ENCODE data around the gene CSTPP1.
"Not testable (repeated sequence)": the region's sequence is repeated elsewhere in the genome, so short reads cannot be mapped to it uniquely, and the experiment has no call there.

Gene CSTPP1

DNA sequence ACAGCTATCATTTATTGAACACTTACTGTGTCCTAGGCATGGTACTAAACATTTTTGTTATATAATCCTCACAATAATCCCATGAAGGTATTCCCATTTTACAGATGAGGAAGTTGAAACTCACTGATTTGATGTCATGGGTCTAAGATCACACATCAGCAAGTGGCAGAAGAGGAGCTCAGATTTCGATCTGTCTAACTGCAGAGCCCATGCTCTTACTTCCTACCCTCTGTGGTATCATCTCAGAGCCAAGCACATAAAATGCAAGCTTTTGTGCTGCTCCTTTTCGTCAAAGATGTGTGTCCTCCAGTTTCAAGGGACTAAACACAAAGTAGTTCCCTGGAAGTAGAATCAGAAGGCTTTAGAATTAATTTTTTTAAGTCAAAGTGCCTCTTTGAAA lies 169.0 kb downstream of the CSTPP1 start:
- FAIRE-seq = no peak

DNA sequence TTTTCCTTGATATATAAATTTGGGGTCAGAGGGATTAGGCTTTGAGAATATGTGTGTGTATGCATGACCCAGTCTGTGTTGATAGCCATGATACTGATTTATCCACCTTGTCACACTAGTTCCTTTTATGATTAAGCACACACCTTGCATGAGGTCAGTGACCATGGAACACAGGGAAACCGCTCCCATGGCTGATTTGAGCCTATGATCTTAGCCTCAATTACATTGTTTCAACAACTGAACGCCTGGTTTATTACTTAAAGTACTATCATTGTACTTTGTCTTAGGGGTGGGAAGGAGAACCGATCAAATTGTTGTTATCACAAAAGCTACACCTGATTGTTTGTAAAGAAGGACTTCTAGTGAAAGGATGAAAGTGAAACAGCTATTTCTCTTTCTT lies 169.4 kb downstream of the CSTPP1 start:
- FAIRE-seq = no peak

GRCh38 chr11:47106798-47107411 lies 170.3 kb downstream of the CSTPP1 start:
- FAIRE-seq = no peak

DNA sequence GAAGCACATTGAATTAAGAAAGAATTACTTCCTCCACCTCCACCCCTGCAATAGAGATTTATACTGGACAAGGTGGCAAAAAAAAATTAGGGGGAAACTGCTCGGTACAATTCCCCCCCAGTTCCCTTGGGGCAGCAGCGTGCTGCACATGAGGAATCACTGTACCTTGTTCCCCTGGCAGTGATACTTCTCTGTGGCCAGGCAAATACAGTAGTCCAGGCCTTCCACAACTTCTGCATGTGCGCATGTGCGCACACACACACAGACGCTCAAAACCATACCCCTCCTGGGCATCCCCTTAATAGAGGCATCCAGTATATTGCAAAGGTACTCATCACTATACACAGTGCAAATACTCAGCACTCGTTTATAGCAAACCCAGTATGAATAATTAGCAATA lies 171.2 kb downstream of the CSTPP1 start:
- FAIRE-seq = no peak

DNA sequence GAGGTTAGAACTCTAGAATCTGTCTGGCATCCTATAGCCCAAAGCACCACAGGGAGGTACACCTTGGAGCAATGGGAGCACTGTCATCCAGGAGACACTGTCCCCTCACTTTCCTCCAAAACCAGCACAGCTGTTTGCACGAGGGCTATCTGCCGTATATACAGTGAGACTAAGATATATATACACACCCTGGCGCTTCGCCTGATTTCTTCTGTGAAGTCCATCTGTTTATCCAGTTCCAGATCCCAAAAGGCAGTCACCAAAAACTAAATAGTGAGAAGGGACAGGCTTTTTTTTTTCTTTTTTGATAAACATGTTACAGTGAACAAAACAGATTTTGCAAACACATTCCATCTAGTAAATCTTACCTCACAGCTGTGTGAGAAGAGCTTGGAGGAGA lies 171.7 kb downstream of the CSTPP1 start:
- no peak for FAIRE-seq

- no peak for FAIRE-seq
Observed at GRCh38 chr11:47109051-47109726, 172.6 kb downstream of the CSTPP1 start.

DNA sequence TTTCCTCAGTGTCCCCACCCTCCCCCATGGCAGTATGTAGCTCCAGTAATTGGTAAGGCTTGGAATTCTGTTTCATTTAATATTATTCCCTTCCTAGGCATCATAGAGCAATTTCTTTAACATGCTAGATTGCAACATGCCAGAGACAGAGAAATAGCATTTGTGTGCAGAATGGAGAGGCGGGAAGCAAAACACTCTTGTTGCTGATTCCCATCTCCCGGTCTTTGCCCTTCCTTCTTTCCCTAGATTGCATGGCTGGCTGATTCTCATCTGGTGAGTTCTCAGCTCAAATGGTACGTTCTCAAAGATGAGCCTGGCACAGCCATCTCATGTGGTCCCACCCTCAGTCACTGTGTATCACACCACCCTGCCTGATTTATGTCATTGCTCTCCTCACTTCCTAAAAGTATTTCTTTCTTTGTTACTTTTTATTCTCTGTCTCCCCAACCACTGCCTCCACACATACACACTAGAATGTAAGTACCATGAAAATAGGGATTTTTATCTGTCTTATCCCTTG lies 173.2 kb downstream of the CSTPP1 start:
- no peak for FAIRE-seq

DNA sequence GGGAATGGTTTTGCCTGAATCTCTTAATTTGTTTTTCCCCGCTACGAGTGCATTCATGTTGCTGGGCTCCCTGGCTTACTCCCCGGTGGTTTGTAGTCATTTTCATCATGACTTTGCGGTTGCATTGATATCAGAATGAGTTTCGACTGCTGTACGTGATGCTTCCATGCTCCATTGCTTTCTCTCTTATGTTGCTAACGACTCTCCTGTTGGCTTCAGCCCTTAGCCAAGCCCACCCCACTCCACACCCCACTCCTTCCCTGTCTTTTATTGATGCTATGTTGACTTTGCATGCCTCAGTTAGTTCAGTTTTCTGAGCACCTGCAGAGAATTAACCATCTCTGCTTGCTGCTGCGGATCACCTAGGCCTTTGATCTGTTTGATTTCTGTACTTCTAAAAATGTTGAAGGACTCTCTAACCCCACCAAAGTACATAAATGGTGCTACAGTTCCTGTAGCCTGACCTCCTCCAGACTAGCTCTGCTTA lies 174.8 kb downstream of the CSTPP1 start:
- FAIRE-seq = no peak

DNA sequence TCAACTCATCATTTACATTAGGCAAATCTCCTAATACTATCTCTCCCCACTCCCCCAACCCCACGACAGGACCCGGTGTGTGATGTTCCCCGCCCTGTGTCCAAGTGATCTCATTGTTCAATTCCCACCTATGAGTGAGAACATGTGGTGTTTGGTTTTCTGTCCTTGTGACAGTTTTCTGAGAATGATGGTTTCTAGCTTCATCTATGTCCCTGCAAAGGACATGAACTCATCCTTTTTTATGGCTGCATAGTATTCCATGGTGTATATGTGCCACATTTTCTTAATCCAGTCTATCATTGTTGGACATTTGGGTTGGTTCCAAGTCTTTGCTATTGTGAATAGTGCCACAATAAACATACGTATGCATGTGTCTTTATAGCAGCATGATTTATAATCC lies 176.4 kb downstream of the CSTPP1 start:
- FAIRE-seq = not testable (repeated sequence)

GRCh38 chr11:47118958-47119688 lies 182.6 kb downstream of the CSTPP1 start:
- FAIRE-seq = not testable (repeated sequence)

- no peak for FAIRE-seq
Observed at GRCh38 chr11:47121056-47121455, 184.5 kb downstream of the CSTPP1 start.

- no peak for FAIRE-seq
Observed at GRCh38 chr11:47121731-47122130, 185.2 kb downstream of the CSTPP1 start.

GRCh38 chr11:47123094-47123493 lies 186.5 kb downstream of the CSTPP1 start:
- no peak for FAIRE-seq

DNA sequence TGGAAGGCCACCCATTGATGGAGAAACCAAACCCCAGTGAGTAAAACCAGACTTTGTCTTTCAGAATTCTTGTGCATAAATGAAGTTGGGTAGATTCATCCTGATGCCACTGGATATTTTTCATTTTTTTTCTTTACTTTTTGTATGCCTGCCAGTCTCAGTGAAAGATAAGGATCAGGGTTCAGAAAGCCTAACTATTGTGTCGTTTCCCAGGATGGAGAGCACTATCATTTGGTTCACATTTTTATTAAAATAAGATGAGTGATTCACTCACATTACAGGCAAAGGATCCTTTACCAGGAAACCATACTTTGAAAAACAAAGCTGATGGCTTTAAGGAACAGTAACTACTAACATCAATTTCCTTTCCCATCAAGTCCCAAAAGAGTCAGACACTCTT lies 188.1 kb downstream of the CSTPP1 start:
- no peak for FAIRE-seq

DNA sequence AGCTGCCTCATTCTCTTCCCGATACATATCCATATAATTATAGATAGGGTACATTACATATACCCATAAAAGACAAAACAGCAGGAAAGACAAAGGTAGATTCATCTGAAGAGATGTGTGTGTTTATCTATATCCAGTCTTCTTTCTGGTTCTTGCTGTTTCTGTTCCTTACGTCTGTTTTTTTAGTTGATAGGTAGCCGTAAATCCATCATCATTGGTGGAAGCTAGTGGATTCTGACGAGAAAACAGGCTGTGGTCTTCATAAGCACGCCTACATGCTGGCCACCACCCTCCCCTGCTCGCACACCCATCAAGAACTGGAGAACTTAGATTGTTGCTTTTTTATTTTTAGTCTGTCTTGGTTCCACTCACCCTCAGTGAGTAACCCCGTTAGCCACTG lies 188.5 kb downstream of the CSTPP1 start:
- FAIRE-seq = no peak

DNA sequence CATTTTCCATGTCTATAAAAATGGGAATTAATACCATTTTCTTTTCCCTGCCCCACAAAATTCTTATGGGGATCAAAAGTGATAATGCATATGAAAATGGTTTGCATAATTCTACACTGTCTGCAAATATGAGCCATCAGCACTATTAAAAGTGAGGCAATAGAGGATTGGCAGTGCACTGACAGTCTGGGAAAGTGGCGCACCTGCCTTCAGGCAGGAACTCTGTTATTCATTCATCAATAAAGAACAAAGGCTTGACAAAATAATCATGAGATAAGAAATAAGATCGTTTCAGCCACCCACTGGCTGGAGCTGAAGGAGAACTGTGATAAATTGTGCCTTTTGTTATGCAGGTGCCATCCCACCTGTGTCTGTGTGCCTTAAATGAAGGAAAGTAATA lies 190.7 kb downstream of the CSTPP1 start:
- FAIRE-seq = no peak

- FAIRE-seq = no peak
Observed at GRCh38 chr11:47130543-47130942, 194.0 kb downstream of the CSTPP1 start.

- no peak for FAIRE-seq
Observed at GRCh38 chr11:47131136-47131535, 194.6 kb downstream of the CSTPP1 start.

GRCh38 chr11:47132490-47132889 lies 195.9 kb downstream of the CSTPP1 start:
- no peak for FAIRE-seq

- FAIRE-seq = no peak
Observed at GRCh38 chr11:47132981-47133380, 196.4 kb downstream of the CSTPP1 start.

DNA sequence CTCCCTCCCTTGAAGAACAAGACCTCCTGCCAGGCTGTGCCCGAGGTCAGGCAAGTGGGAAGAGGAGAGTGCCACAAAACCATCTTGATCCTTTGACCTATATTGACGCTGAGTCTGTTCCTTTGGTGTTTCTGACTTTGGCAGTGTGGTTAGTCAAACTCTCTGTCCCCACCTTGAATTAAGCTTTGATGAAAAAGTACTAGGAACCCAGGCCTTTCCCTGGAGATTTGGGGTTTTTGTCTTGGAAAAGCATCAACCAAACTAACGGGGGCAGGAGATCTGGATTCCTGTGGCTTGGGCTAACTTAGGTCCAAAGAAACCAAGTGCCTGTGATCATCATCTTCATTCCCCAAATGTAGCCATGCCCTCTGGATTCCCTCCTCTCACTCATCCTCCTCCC lies 199.8 kb downstream of the CSTPP1 start:
- FAIRE-seq = no peak

GRCh38 chr11:47136921-47137320 lies 200.4 kb downstream of the CSTPP1 start:
- FAIRE-seq = no peak

DNA sequence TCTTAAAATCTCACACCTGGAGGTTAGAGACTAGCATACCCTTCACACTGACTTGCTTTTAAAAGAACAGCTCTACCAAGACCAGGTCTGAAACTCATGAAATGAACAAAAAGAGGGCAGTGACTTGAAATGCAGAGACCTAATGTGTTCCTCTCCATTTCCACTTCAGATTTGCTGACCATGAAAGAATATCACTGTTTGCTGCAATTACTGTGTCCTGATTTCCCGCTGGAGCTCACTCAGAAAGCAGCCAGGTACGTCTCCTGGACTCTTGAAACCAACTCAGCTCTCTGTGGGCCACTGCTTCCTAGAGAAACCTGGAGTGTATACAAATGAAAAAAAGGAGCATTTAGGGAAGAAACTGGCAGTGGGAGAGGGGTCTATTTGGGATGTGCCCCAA lies 200.9 kb downstream of the CSTPP1 start:
- no peak for FAIRE-seq

DNA sequence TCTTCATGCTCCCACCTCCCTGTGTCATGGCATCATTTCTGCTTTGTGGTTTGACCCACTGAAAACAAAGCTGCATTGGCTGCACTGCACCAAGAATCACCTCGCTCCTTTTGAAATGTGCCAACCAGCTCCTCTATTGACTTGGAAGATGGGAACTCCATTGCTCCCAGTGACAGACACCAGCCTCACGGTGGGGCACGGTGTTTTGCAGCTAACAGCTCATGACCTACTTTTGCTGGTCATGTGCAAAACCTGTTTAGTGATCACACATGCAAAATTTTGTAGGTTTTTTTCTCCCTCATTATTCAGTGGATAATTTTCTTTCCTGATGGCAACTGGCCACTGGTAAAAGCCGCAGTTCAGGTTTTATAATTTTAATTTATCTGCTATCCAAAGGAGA lies 203.3 kb downstream of the CSTPP1 start:
- no peak for FAIRE-seq
